A549 (cell line): ENCODE data around the gene CERS4. TPM values are rescaled to one million over a fixed set of nuclear protein-coding genes. Genes with fewer than 3 reads are reported as not detected.

Experiments used
- ATAC-seq, 2 experiments: fragments of 200-7000 bp in 1 of 2; fragments of >200 bp in 1 of 2; cut with Nextera tagmentation in 1 of 2; cut with Tn5 transposase in 1 of 2; 3 replicates each; pipeline versions ENCODE4 v1.8.0 to v1.9.1; 2018 to 2020; ENCODE audit warnings: mild to moderate bottlenecking in 1 of 2, moderate library complexity in 1 of 2
- CTCF ChIA-PET: fragments of 300-600 bp; sonication (Branson Sonifier 250); formaldehyde crosslinking; extraction: SDS; loops from one replicate; lab custom pipeline; 2021; ENCODE audit warnings: antibody characterized with exemption, inconsistent platforms; lab: Yijun Ruan, JAX
- POLR2A ChIA-PET: fragments of 350-600 bp; formaldehyde crosslinking; extraction: SDS; loops from one replicate; lab custom pipeline; 2021; ENCODE audit warnings: antibody characterized with exemption, inconsistent platforms; lab: Yijun Ruan, JAX
- DNase-seq, 2 experiments: peaks; one replicate each; pipeline versions ENCODE4 v3.0.0 to v3.0.0-alpha.2; 2011 to 2016; ENCODE audit warnings: low read depth in 1 of 2, low spot score in 1 of 2
- FAIRE-seq: peaks from 2 replicates; lab custom pipeline; 2011; peaks lifted over from hg19 to GRCh38; lab: Jason Lieb, UNC
- H3K27ac ChIP-seq, 2 experiments: fragments of >200 bp; sonication (Bioruptor Twin); formaldehyde crosslinking; 3 replicates each; pipeline ENCODE4 v1.5.1; 2016 to 2017
- H3K4me1 ChIP-seq: fragments of >200 bp; sonication (Bioruptor Twin); formaldehyde crosslinking; 3 replicates; pipeline ENCODE4 v1.6.1; 2016
- H3K4me2 ChIP-seq: fragments of >200 bp; sonication (Bioruptor Twin); formaldehyde crosslinking; 3 replicates; pipeline ENCODE4 v1.6.1; 2016
- H3K4me3 ChIP-seq: fragments of >200 bp; sonication (Bioruptor Twin); formaldehyde crosslinking; 3 replicates; pipeline ENCODE4 v1.5.1; 2016
- H3K9me3 ChIP-seq: fragments of >200 bp; sonication (Bioruptor Twin); formaldehyde crosslinking; 3 replicates; pipeline ENCODE4 v1.6.1; 2016
- BCL3 ChIP-seq: fragments of >200 bp; sonication (Bioruptor Twin); formaldehyde crosslinking; IDR thresholded peaks from 3 replicates; pipeline ENCODE4 v1.6.1; 2016
- BHLHE40 ChIP-seq: IDR thresholded peaks from 2 replicates; pipeline ENCODE4 v1.6.1; 2012; ENCODE audit warnings: low read depth, low read length, inconsistent platforms
- CBX2 ChIP-seq: fragments of 200-600 bp; sonication (generic); IDR thresholded peaks from 2 replicates; pipeline ENCODE4 v1.6.1; 2016; ENCODE audit warnings: low read depth, mild to moderate bottlenecking, borderline replicate concordance
- CEBPB ChIP-seq, 2 experiments: fragments of >200 bp in 1 of 2; sonication (Bioruptor Twin) in 1 of 2; formaldehyde crosslinking in 1 of 2; IDR thresholded peaks; 2 replicates each; pipeline ENCODE4 v1.6.1; 2012 to 2016
- CHD4 ChIP-seq: fragments of 200-600 bp; sonication (generic); IDR thresholded peaks from 2 replicates; pipeline ENCODE4 v1.6.1; 2016; ENCODE audit warnings: antibody characterized with exemption, mild to moderate bottlenecking, borderline replicate concordance
- EHF ChIP-seq: fragments of 250-450 bp; sonication (Bioruptor Pico); IDR thresholded peaks from 2 replicates; pipeline ENCODE4 v1.5.0; 2020; ENCODE audit warnings: mild to moderate bottlenecking
- ELK1 ChIP-seq: fragments of 150-350 bp; IDR thresholded peaks from 2 replicates; pipeline ENCODE4 v1.6.1; 2014; ENCODE audit warnings: low read depth, mild to moderate bottlenecking, low read length
- FOSB ChIP-seq: fragments of 250-450 bp; sonication (Bioruptor Pico); IDR thresholded peaks from 2 replicates; pipeline ENCODE4 v1.5.0; 2020; ENCODE audit warnings: mild to moderate bottlenecking, moderate library complexity
- FOXS1 ChIP-seq: fragments of 250-450 bp; sonication (Bioruptor Pico); IDR thresholded peaks from 2 replicates; pipeline ENCODE4 v1.5.0; 2020; ENCODE audit warnings: mild to moderate bottlenecking, moderate library complexity
- GATA3 ChIP-seq: IDR thresholded peaks from 2 replicates; pipeline ENCODE4 v1.6.1; 2012; ENCODE audit warnings: borderline replicate concordance
- HDAC2 ChIP-seq: fragments of 200-600 bp; sonication (generic); IDR thresholded peaks from 2 replicates; pipeline ENCODE4 v1.6.1; 2016
- HMGXB4 ChIP-seq: fragments of 250-450 bp; sonication (Bioruptor Pico); IDR thresholded peaks from 2 replicates; pipeline ENCODE4 v1.5.0; 2021; ENCODE audit warnings: mild to moderate bottlenecking, moderate library complexity, borderline replicate concordance
- JUN ChIP-seq, 2 experiments: fragments of >200 bp; sonication (Bioruptor Twin); formaldehyde crosslinking; IDR thresholded peaks; 2 replicates in 1 of 2; 3 replicates in 1 of 2; pipeline ENCODE4 v1.6.1; 2016 to 2017
- JUNB ChIP-seq: fragments of >200 bp; sonication (Bioruptor Twin); formaldehyde crosslinking; IDR thresholded peaks from 2 replicates; pipeline ENCODE4 v1.6.1; 2016
- KDM1A ChIP-seq: fragments of 200-600 bp; sonication (generic); IDR thresholded peaks from 2 replicates; pipeline ENCODE4 v1.6.1; 2016; ENCODE audit warnings: low read depth, mild to moderate bottlenecking
- KDM5A ChIP-seq: fragments of 200-600 bp; sonication (generic); IDR thresholded peaks from 2 replicates; pipeline ENCODE4 v1.6.1; 2016; ENCODE audit warnings: antibody characterized with exemption, mild to moderate bottlenecking
- MAFK ChIP-seq: fragments of 450-650 bp; IDR thresholded peaks from 2 replicates; pipeline ENCODE4 v1.6.1; 2014; ENCODE audit not compliant: partially characterized antibody
- MAZ ChIP-seq: fragments of 150-350 bp; IDR thresholded peaks from 2 replicates; pipeline ENCODE4 v1.6.1; 2014; ENCODE audit warnings: antibody characterized with exemption, low read depth, low read length, borderline replicate concordance
- PBX3 ChIP-seq: IDR thresholded peaks from 2 replicates; pipeline ENCODE4 v1.6.1; 2012
- PHF8 ChIP-seq: fragments of 200-600 bp; sonication (generic); IDR thresholded peaks from 2 replicates; pipeline ENCODE4 v1.6.1; 2016; ENCODE audit warnings: low read depth, mild to moderate bottlenecking, antibody characterized with exemption, moderate library complexity, borderline replicate concordance
- RAD21 ChIP-seq, 2 experiments: fragments of >200 bp in 1 of 2; sonication (Bioruptor Twin) in 1 of 2; formaldehyde crosslinking in 1 of 2; IDR thresholded peaks in 1 of 2; conservative IDR thresholded peaks in 1 of 2; 2 replicates in 1 of 2; 3 replicates in 1 of 2; pipeline ENCODE4 v1.6.1; 2012 to 2018; ENCODE audit warnings: inconsistent platforms in 1 of 2
- RFX5 ChIP-seq: fragments of 450-650 bp; IDR thresholded peaks from 2 replicates; pipeline ENCODE4 v1.7.1; 2014; ENCODE audit warnings: antibody characterized with exemption, mild to moderate bottlenecking, moderate library complexity
- SMC3 ChIP-seq: fragments of >200 bp; sonication (Bioruptor Twin); formaldehyde crosslinking; IDR thresholded peaks from 3 replicates; pipeline ENCODE4 v1.6.1; 2018; ENCODE audit warnings: inconsistent platforms
- USF2 ChIP-seq: fragments of 450-650 bp; IDR thresholded peaks from 2 replicates; pipeline ENCODE4 v1.6.1; 2014; ENCODE audit warnings: antibody characterized with exemption
- ZNF302 ChIP-seq: fragments of 250-450 bp; sonication (Bioruptor Pico); IDR thresholded peaks from 2 replicates; pipeline ENCODE4 v1.9.0; 2021; ENCODE audit warnings: inconsistent platforms, mild to moderate bottlenecking, moderate library complexity
- WGBS: methylation state at CpG from one replicate; pipeline ENCODE4 v1.1.6; 2017; ENCODE audit errors: missing lambda C conversion rate; 5-methylcytosine and 5-hydroxymethylcytosine counted together
- polyA plus RNA-seq, 4 experiments: library from polyadenylated mRNA; depleted of rRNA in 3 of 4; stranded (reverse); fragments of >200 nt; fragmentation: RNase III in 1 of 4; extraction: RNeasy Plus Mini Kit Qiagen cat#74134 plus additional on column Dnase treatment in 1 of 4; gene quantifications; 2 replicates in 3 of 4; 3 replicates in 1 of 4; pipeline ENCODE4 v1.2.3, GENCODE V29; 2011 to 2017

Gene CERS4
- polyA plus RNA-seq, 2 of the 4 experiments (the other 2 are of a cell fraction) = 2.1 to 5.0 TPM

- TF ChIP-seq ELK1 = no peak
- TF ChIP-seq EHF (CRISPR knock-in tag) = no peak
- no peak for TF ChIP-seq FOXS1
- no peak for TF ChIP-seq JUN (IDR thresholded peaks at IDR 0.05)
- no peak for TF ChIP-seq JUNB
- TF ChIP-seq SMC3 = no peak
- no peak for TF ChIP-seq CEBPB (IDR thresholded peaks at IDR 0.05)
Observed at GRCh38 chr19:8161135-8161646, 48.0 kb upstream of the CERS4 start (continued).

- H3K4me3 ChIP-seq = no peak overlapping the region
- no peaks in the 10 kb centered on the region for H3K9me3 ChIP-seq
- ATAC-seq = no peak
- ChIA-PET CTCF (interaction anchor here (1.0 to 1.8 kb wide), 2 partner anchors 60 to 90 kb away, joined by 3 to 7 read pairs; no protein-coding TSS in a partner anchor), POLR2A (no interaction called here)
- WGBS = 74% methylated on average over 7 of the region's 7 CpGs
- TF ChIP-seq EHF (CRISPR knock-in tag) (no peak), CHD4 (no peak), RAD21 (conservative IDR thresholded peaks at IDR 0.05 in 1 of 2, IDR thresholded peaks at IDR 0.05 in 1 of 2) (no peak), MAFK (no peak), HDAC2 (no peak), ELK1 (no peak), JUN (IDR thresholded peaks at IDR 0.05) (no peak), KDM1A (no peak), MAZ (no peak)
- no peak overlapping the region for H3K27ac ChIP-seq
- no peak for DNase-seq
- H3K4me1 ChIP-seq = no peaks in the 10 kb centered on the region
- no peak overlapping the region for H3K4me2 ChIP-seq
- FAIRE-seq = no peak
Observed at GRCh38 chr19:8163759-8164158, 45.4 kb upstream of the CERS4 start.

- H3K4me1 ChIP-seq = no peaks in the 10 kb centered on the region
- ATAC-seq = no peak
- POLR2A ChIA-PET = no interaction called here
- TF ChIP-seq USF2 (no peak), BHLHE40 (no peak), BCL3 (no peak), KDM5A (no peak)
- H3K27ac ChIP-seq = no peak overlapping the region
- H3K9me3 ChIP-seq = no peaks in the 10 kb centered on the region
- H3K4me3 ChIP-seq = no peak overlapping the region
- FAIRE-seq = no peak
- DNase-seq = no peak
- WGBS = 73% methylated on average over 5 of the region's 6 CpGs
- CTCF ChIA-PET = interaction anchor here (1.4 kb wide), 1 partner anchor 85 kb away, joined by 8 read pairs; no protein-coding TSS in a partner anchor
- H3K4me2 ChIP-seq = no peak overlapping the region
Observed at GRCh38 chr19:8167985-8168384, 41.2 kb upstream of the CERS4 start.

- POLR2A ChIA-PET = no interaction called here
- no peak for TF ChIP-seq PHF8
- TF ChIP-seq HMGXB4 (CRISPR knock-in tag) = no peak
- no peak for TF ChIP-seq MAFK
- TF ChIP-seq GATA3 = no peak
- no peak for TF ChIP-seq CBX2
- TF ChIP-seq MAZ = no peak
- TF ChIP-seq CHD4 = no peak
- no peak for TF ChIP-seq RFX5
- no peak for TF ChIP-seq FOSB (CRISPR knock-in tag)
- no peak for TF ChIP-seq ZNF302 (CRISPR knock-in tag)
- no peak for TF ChIP-seq PBX3
Observed at GRCh38 chr19:8168537-8168936, 40.6 kb upstream of the CERS4 start.

More at GRCh38 chr19:8168537-8168936, 40.6 kb upstream of the CERS4 start:
- no peak for ATAC-seq
- H3K9me3 ChIP-seq = no peaks in the 10 kb centered on the region
- no peak for DNase-seq
- no peak overlapping the region for H3K4me3 ChIP-seq
- 88% methylated on average over 7 of the region's 7 CpGs for WGBS
- CTCF ChIA-PET = interaction anchor here (0.7 to 1.4 kb wide), 2 partner anchors 22 to 85 kb away, joined by 3 to 8 read pairs; no protein-coding TSS in a partner anchor
- no peaks in the 10 kb centered on the region for H3K4me1 ChIP-seq
- no peak for FAIRE-seq
- no peak overlapping the region for H3K4me2 ChIP-seq
- no peak overlapping the region for H3K27ac ChIP-seq
